CD4-positive, alpha-beta memory T cell (primary cell): ENCODE results near the gene GLS2. TPM values are rescaled to one million over a fixed set of nuclear protein-coding genes. Genes with fewer than 3 reads are reported as not detected.
"Not testable (repeated sequence)": the region's sequence is repeated elsewhere in the genome, so short reads cannot be mapped to it uniquely, and the experiment has no call there.

Experiments
- CTCF ChIA-PET: fragments of 350-600 bp; sonication (Branson Sonifier 250); formaldehyde crosslinking; loops from one replicate; lab custom pipeline; 2021; ENCODE audit warnings: inconsistent platforms; ENCODE audit not compliant: partially characterized antibody; lab: Charles Lee
- POLR2A ChIA-PET: fragments of 350-600 bp; sonication (Branson Sonifier 250); formaldehyde crosslinking; loops from one replicate; lab custom pipeline; 2021; ENCODE audit not compliant: partially characterized antibody; lab: Charles Lee
- DNase-seq, 5 donors: peaks; one replicate each; pipeline versions ENCODE4 v3.0.0 to v3.0.0-alpha.2; 2020 to 2022; ENCODE audit warnings: mixed read lengths in 1 of 5
- H3K27ac ChIP-seq: one replicate; pipeline ENCODE4 v1.7.0; 2013; ENCODE audit warnings: low read depth, low read length
- H3K27me3 ChIP-seq: 2 replicates; pipeline ENCODE4 v1.7.0; 2013; ENCODE audit warnings: mild to moderate bottlenecking, low read length, moderate library complexity; ENCODE audit not compliant: insufficient read depth
- H3K36me3 ChIP-seq: 2 replicates; pipeline ENCODE4 v1.7.0; 2013; ENCODE audit warnings: mild to moderate bottlenecking, low read length, moderate library complexity; ENCODE audit not compliant: insufficient read depth
- H3K4me1 ChIP-seq: 2 replicates; pipeline ENCODE4 v1.7.0; 2013; ENCODE audit warnings: mild to moderate bottlenecking, low read length, moderate library complexity; ENCODE audit not compliant: insufficient read depth
- H3K4me3 ChIP-seq, 2 donors: one replicate each; pipeline ENCODE4 v1.7.0; 2013; ENCODE audit warnings: low read length in 2 of 2, mild to moderate bottlenecking in 1 of 2
- H3K9me3 ChIP-seq, 2 donors: one replicate each; pipeline ENCODE4 v1.7.0; 2013; ENCODE audit warnings: low read length in 2 of 2, control low read depth in 1 of 2; ENCODE audit not compliant: control insufficient read depth in 1 of 2
- H3K27ac Mint-ChIP-seq, 7 donors: one replicate each; pipeline ENCODE4 v1.8.0; 2020 to 2021; ENCODE audit warnings: mixed read lengths in 7 of 7, mild to moderate bottlenecking in 6 of 7, inconsistent platforms in 3 of 7, moderate library complexity in 3 of 7
- H3K27me3 Mint-ChIP-seq, 2 donors: one replicate each; pipeline ENCODE4 v1.8.0; 2020 to 2021; ENCODE audit warnings: mixed read lengths in 2 of 2
- H3K36me3 Mint-ChIP-seq, 2 donors: one replicate each; pipeline ENCODE4 v1.8.0; 2020 to 2021; ENCODE audit warnings: mixed read lengths in 2 of 2, inconsistent platforms in 1 of 2, mild to moderate bottlenecking in 1 of 2
- H3K4me1 Mint-ChIP-seq, 4 donors: one replicate each; pipeline ENCODE4 v1.8.0; 2020 to 2021; ENCODE audit warnings: mixed read lengths in 4 of 4, mild to moderate bottlenecking in 1 of 4
- H3K4me3 Mint-ChIP-seq, 8 donors: one replicate each; pipeline ENCODE4 v1.8.0; 2020 to 2021; ENCODE audit warnings: mixed read lengths in 8 of 8, mild to moderate bottlenecking in 7 of 8, moderate library complexity in 6 of 8, inconsistent platforms in 3 of 8
- H3K9me3 Mint-ChIP-seq, 8 donors: one replicate each; pipeline ENCODE4 v1.8.0; 2020 to 2021; ENCODE audit warnings: mixed read lengths in 8 of 8, mild to moderate bottlenecking in 5 of 8, inconsistent platforms in 3 of 8, moderate library complexity in 1 of 8
- intact Hi-C: fragments of 100-400 bp; cut with micrococcal nuclease; formaldehyde crosslinking; loops from one replicate; pipeline ENCODE4 v1.15.1; 2023
- polyA plus RNA-seq, 2 donors: library from polyadenylated mRNA; unstranded; fragments of 300-500 nt; fragmentation: Illumina TruSeq; gene quantifications; one replicate each; pipeline ENCODE4 v1.2.3, GENCODE V29; 2021
- total RNA-seq, 2 experiments: library from RNA; stranded (reverse); gene quantifications; one replicate each; pipeline ENCODE4 v1.2.3, GENCODE V29; 2021

Gene GLS2
- total and polyA plus RNA-seq, 4 experiments from 2014 or later = 4.2 to 12.2 (median 7.4) TPM

DNA sequence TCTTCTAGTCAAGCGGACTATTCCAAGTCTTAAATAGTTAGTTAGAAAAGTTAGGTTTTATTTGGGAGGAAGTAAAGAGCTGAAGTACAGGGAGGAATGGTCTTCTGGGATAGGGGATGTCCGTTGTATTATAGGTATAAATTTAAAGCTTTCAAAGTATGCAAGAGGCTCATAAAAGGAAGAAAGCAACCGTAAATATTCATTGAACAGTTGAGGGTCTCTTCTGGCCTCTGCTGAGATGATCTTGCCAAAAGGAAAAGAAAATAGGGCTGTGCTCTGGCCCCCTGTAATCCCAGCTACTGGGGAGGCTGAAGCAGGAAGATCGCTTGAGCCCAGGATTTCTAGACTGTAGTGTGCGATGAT lies 38.4 kb downstream of the GLS2 start:
- Histone ChIP-seq H3K4me3 (peak overlapping the region; percentile 96), H3K36me3 (no peaks in the 10 kb centered on the region), H3K27me3 (no peaks in the 10 kb centered on the region), H3K27ac (peak overlapping the region; percentile 75), H3K4me1 (peaks cover 7% of the 10 kb centered on the region), H3K9me3 (no peaks in the 10 kb centered on the region)
- peaks cover 11 to 28% (median 16%) of the 10 kb centered on the region in 4 donors for H3K4me1 Mint-ChIP-seq
- H3K36me3 Mint-ChIP-seq = no peaks in the 10 kb centered on the region
- ChIA-PET POLR2A (interaction anchor here (0.6 to 2.9 kb wide), 23 partner anchors 9 to 980 kb away, joined by 3 to 31 read pairs (median 6); partner anchors contain the start of genes ANKRD52, CNPY2, COQ10A and CS), CTCF (interaction anchor here (0.7 to 3.8 kb wide), 8 partner anchors 11 to 332 kb away, joined by 3 to 34 read pairs (median 4); partner anchors contain the start of genes ANKRD52, STAT2 and ZC3H10)
- peaks cover 0 to 3% (median 0%) of the 10 kb centered on the region in 8 donors for H3K9me3 Mint-ChIP-seq
- no peaks in the 10 kb centered on the region for H3K27me3 Mint-ChIP-seq
- intact Hi-C loops = loop anchor here (1.0 kb wide), 6 partner anchors 15 to 133 kb away; partner anchors contain the start of genes IL23A, SPRYD4 and STAT2
- DNase-seq = no peak
- H3K4me3 Mint-ChIP-seq = peak overlapping the region; percentile 90 to 95 (median 94)
- H3K27ac Mint-ChIP-seq = peak overlapping the region; percentile 75 to 98 (median 97)

DNA sequence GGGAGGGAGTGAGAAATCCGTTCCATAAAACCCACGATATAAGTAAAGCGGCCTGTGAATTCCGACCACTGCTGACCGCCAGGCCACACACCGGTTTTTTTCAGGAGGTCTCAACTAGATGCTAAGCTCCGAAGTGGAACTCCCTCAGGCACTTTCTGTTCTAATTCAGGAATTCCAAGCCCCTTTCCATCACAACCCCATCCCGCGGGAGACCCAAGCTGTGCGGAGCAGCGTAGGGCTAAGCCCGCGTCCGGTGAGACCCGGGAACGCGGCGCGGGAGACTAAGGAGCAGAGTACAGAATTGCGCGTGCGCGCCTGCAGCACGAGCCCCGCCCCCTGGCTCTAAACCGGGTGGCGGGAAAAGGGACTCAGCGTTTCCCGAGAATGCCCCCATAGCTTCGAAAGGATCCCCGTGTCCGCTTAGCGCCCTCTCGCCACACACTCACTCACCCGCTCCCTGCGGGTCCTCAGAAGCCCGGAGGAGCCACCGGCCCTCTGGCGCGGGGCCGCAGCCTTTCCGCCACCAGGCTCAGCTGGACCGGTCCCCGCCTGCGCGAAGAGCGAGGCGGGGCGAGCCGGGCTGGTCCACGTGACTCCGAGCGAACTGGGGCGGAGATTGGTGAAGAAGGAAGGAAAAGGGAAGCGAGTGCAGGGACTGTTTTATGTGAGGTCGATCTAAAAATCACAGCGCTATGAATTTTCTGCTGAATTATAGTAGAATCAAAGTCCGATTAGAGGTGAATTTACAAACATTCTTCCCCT lies 38.9 kb downstream of the GLS2 start, which contains the start of gene TIMELESS:
TIMELESS (minus strand) TSS at position 567 of the 762 bp plus-strand sequence. CDS start 15,256 bp downstream, outside the sequence.
- H3K27me3 Mint-ChIP-seq = no peaks in the 10 kb centered on the region
- peaks cover 0 to 3% (median 0%) of the 10 kb centered on the region in 8 donors for H3K9me3 Mint-ChIP-seq
- peak within 1 kb of the TSS; percentile 90 to 95 (median 94) for H3K4me3 Mint-ChIP-seq
- Histone ChIP-seq H3K36me3 (no peaks in the 10 kb centered on the region), H3K27ac (peak within 1 kb of the TSS; percentile 75), H3K27me3 (no peaks in the 10 kb centered on the region), H3K9me3 (no peaks in the 10 kb centered on the region), H3K4me1 (peaks cover 7% of the 10 kb centered on the region), H3K4me3 (peak within 1 kb of the TSS; percentile 96)
- peak within 1 kb of the TSS; percentile 75 to 98 (median 97) for H3K27ac Mint-ChIP-seq
- ChIA-PET CTCF (interaction anchor here (0.6 to 3.8 kb wide), 10 partner anchors 10 to 331 kb away, joined by 3 to 34 read pairs (median 4); partner anchors contain the start of genes ANKRD52, STAT2 and ZC3H10), POLR2A (interaction anchor here (0.6 to 2.9 kb wide), 29 partner anchors 9 to 781 kb away, joined by 3 to 31 read pairs (median 4); partner anchors contain the start of genes ANKRD52, CNPY2, COQ10A and CS)
- H3K4me1 Mint-ChIP-seq = peaks cover 11 to 28% (median 16%) of the 10 kb centered on the region in 4 donors
- intact Hi-C loops = loop anchor here (1.0 kb wide), 6 partner anchors 15 to 133 kb away; partner anchors contain the start of genes IL23A, SPRYD4 and STAT2
- H3K36me3 Mint-ChIP-seq = no peaks in the 10 kb centered on the region
- DNase-seq = peak; percentile 85 to 90 (median 86)

DNA sequence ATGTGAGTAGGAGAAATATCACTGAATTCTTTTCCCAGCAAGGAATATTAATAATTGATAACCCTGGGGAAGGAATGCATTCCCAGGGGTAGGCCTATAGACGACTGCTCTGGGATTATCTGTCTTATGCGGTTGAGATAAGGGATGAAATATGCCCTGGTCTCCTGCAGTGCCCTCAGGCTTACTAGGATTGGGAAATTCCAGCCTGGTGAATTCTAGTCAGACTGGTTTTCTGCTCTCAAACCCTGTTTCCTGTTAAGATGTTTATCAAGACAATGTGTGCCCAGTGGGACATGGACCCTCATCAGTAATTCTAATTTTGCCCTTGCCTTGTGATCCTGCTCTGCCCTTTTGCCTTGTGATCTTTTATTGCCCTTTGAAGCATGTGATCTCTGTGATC lies 44.8 kb downstream of the GLS2 start:
- POLR2A ChIA-PET, H3K27ac ChIP-seq, H3K27me3 Mint-ChIP-seq, H3K4me1 ChIP-seq, H3K9me3 ChIP-seq, intact Hi-C loops, H3K4me3 ChIP-seq, DNase-seq, H3K27me3 ChIP-seq, H3K36me3 ChIP-seq, H3K9me3 Mint-ChIP-seq, H3K27ac Mint-ChIP-seq, H3K4me3 Mint-ChIP-seq, CTCF ChIA-PET, H3K36me3 Mint-ChIP-seq: not testable (repeated sequence)
- peaks cover 4 to 15% (median 5%) of the 10 kb centered on the region in 4 donors for H3K4me1 Mint-ChIP-seq

DNA sequence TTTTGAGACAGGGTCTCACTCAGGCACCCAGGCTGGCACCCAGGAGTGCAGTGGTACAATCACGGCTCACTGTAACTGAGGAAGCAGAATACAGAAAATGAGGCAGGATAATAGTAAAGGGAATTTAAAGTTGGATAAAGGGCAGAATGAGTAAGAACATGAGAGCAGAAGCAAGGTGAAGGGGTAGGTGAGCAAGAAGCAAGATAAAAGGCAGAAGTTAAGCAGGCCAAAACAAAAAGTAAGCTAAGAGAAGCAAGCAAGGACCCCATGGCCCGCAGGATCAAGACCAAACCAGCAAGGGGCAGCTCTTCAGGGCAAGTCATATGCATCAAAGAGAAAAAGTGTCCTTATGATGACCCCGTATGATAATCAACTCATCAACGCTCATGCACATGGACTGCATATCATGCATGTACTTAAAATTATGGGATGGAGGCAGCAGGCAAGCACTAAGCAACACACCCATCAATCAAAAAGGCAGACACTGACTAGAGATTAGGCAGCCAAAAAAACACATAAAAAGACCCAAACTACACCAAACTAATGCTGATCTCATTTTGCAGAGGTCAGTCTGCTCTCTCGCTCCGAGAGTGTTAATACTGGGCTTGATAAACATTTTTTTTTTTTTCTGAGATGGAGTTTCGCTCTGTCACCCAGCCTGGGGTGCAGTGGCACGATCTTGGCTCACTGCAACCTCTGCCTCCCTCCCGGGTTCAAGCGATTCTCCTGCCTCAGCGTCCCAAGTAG lies 50.4 kb downstream of the GLS2 start:
- Mint-ChIP-seq H3K9me3 (no peaks in the 10 kb centered on the region), H3K36me3 (peaks cover 0 to 1% of the 10 kb centered on the region in 2 donors), H3K27me3 (no peaks in the 10 kb centered on the region), H3K27ac (peak overlapping the region in 3 of 7 donors; percentile 7 to 53 (median 38)), H3K4me3 (no peak overlapping the region), H3K4me1 (no peaks in the 10 kb centered on the region)
- no peak for DNase-seq
- Histone ChIP-seq H3K9me3 (no peaks in the 10 kb centered on the region), H3K27me3 (no peaks in the 10 kb centered on the region), H3K4me3 (no peak overlapping the region), H3K27ac (no peak overlapping the region), H3K4me1 (no peaks in the 10 kb centered on the region), H3K36me3 (no peaks in the 10 kb centered on the region)
- intact Hi-C loops = no loop called here
- ChIA-PET CTCF (no interaction called here), POLR2A (no interaction called here)

DNA sequence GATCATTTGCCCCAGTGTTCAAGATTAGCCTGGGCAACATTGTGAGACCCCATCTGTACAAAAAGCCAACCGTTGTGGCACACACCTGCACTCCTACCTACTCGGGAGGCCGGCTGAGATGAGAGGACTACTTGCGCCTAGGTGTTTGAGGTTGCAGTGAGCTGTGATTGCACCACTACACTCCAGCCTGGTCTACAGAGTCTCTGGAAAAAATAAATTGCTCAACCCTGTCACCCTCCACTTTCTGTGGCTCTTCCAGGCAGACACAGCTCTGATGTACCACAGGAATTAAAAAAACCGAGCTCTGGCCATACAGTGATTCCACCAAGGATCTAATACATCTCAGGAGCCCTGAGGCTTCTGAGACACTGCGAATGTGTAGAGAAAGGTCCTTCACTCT lies 53.1 kb downstream of the GLS2 start:
- Mint-ChIP-seq H3K9me3 (no peaks in the 10 kb centered on the region), H3K4me3 (no peak overlapping the region), H3K27ac (peak overlapping the region in 3 of 7 donors; percentile 13 to 42 (median 30)), H3K4me1 (no peaks in the 10 kb centered on the region), H3K27me3 (no peaks in the 10 kb centered on the region), H3K36me3 (peaks cover 3 to 5% of the 10 kb centered on the region in 2 donors)
- Histone ChIP-seq H3K27me3 (no peaks in the 10 kb centered on the region), H3K4me3 (no peak overlapping the region), H3K9me3 (no peaks in the 10 kb centered on the region), H3K4me1 (no peaks in the 10 kb centered on the region), H3K27ac (no peak overlapping the region), H3K36me3 (no peaks in the 10 kb centered on the region)
- POLR2A ChIA-PET = no interaction called here
- no peak for DNase-seq
- CTCF ChIA-PET = no interaction called here
- intact Hi-C loops = no loop called here

DNA sequence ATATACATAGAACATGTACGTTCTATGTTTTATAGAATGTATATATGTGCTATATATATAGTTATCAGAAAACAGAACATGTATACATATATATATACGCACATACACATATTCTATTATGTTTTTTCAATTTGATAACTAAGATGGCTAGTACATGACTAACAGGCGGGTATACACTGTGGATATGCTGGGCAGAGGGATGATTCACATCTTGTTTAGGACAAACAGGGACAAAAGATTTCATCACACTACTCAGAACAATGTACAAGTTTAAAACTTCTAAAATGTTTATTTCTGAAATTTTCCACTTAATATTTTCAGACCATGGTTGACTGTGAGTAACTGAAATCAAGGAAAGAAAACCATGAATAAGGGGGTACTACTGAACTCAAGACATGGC lies 56.1 kb downstream of the GLS2 start:
- Mint-ChIP-seq H3K27ac (no peak overlapping the region), H3K27me3 (no peaks in the 10 kb centered on the region), H3K4me1 (no peaks in the 10 kb centered on the region), H3K36me3 (peaks cover 14 to 15% of the 10 kb centered on the region in 2 donors), H3K9me3 (no peaks in the 10 kb centered on the region), H3K4me3 (no peak overlapping the region)
- Histone ChIP-seq H3K4me1 (no peaks in the 10 kb centered on the region), H3K27me3 (no peaks in the 10 kb centered on the region), H3K9me3 (no peaks in the 10 kb centered on the region), H3K36me3 (no peaks in the 10 kb centered on the region), H3K27ac (no peak overlapping the region), H3K4me3 (no peak overlapping the region)
- intact Hi-C loops = no loop called here
- DNase-seq = no peak
- ChIA-PET POLR2A (no interaction called here), CTCF (interaction anchor here (1.3 kb wide), 1 partner anchor 16 kb away, joined by 3 read pairs; no protein-coding TSS in a partner anchor)
